Breast epithelium (tissue), 3 donors: ENCODE results near the gene CFAP54.

Source experiments
- CTCF ChIP-seq, 3 donors: fragments of 450-650 bp; IDR thresholded peaks; one replicate each; pipeline ENCODE4 v1.5.1; 2016 to 2017; ENCODE audit warnings: antibody characterized with exemption in 3 of 3, mild to moderate bottlenecking in 3 of 3, moderate library complexity in 3 of 3
- POLR2A ChIP-seq: fragments of 450-650 bp; IDR thresholded peaks from one replicate; pipeline ENCODE4 v1.6.1; 2016; ENCODE audit warnings: antibody characterized with exemption, mild to moderate bottlenecking, moderate library complexity

DNA sequence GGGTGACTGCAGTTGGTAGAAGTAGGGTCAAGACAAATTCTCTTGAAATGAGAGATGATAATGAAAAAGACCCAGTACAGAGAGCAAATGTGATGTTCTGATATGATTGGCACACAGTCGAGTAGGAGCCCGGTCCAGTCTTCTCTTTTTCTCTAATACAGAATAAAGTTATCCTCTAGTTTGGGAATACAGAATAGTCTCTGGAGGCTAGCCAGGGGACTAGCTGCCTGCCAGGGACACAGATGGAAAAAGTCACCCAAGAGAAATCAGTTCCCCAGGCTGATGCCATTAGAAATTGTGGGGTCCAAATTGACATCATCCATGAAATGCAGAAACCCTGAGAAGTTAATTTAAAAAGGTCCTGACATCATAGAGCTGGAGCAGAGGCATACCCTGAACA, 240.5 kb downstream of the CFAP54 start:
- TF ChIP-seq POLR2A = no peak
- no peak for TF ChIP-seq CTCF (IDR thresholded peaks at IDR 0.05)
